AG08396 (cell line): ENCODE results near the gene NAPG.
A peak's percentile ranks its signal among the peaks of the same experiment; 100 is the strongest.
"Not testable (repeated sequence)": the region's sequence is repeated elsewhere in the genome, so short reads cannot be mapped to it uniquely, and the experiment has no call there.

Experiments
- DNase-seq: peaks from one replicate; pipeline ENCODE4 v3.0.0; 2012; ENCODE audit warnings: low spot score, mixed read lengths

Gene NAPG

GRCh38 chr18:10514082-10514481 lies 11.7 kb upstream of the NAPG start:
- no peak for DNase-seq

DNA sequence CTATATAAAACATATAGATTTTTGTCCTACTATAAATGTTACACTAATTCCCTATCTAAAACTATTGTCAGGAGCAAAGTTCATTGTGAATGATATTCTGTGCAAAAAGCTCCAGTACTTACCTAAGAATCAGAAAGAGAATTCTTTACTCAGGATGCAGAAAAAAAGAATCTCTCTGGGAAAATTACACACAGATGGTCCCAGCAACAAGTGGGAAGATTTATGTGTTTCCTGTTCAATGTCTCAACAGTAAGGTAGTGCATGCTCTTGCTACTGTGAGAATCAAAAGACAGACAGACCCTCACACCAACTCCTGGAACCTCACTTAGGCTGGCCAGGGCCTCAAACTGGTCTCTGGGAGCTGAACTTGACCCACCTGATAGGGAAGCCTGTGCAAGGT lies 11.2 kb upstream of the NAPG start:
- no peak for DNase-seq

DNA sequence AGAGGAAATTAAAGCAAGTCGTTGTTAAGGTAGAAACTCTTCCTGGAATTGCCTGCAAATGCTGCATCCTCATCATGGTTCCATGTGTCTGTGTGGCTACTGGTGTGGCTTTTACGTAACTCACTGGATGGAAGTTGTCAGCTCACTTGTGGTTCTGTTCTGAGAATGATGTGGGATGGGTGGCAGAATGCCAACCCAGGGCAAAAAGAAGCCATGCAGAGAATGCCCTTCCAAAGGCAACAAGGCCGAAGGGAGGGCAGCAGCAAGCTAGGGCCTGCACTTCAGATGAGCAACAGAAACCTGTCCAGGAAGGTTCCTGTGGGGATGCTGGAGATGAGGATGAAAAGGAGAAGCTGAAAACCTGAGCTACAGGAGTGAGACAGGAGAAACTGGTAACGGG lies 10.4 kb upstream of the NAPG start:
- no peak for DNase-seq

DNA sequence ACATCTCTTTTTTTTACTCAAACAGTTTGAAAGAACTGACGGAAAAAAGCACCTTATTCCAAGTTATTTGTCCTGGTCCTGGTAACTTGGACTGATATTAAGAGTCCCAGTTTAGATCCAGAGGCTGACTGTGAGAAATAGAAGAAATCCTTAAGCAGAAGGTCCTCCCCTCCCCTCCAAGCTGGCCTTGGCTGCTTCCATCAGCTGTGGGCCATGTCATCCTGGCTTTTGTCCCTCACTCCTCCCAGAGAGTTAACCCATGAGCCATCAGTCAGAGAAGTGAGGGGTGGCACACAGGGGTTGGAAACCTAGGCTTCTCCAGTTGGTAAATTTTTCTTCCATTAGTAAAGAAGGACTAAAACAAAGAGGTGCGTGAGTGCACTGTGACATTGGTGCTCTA lies 9.7 kb upstream of the NAPG start:
- no peak for DNase-seq

DNA sequence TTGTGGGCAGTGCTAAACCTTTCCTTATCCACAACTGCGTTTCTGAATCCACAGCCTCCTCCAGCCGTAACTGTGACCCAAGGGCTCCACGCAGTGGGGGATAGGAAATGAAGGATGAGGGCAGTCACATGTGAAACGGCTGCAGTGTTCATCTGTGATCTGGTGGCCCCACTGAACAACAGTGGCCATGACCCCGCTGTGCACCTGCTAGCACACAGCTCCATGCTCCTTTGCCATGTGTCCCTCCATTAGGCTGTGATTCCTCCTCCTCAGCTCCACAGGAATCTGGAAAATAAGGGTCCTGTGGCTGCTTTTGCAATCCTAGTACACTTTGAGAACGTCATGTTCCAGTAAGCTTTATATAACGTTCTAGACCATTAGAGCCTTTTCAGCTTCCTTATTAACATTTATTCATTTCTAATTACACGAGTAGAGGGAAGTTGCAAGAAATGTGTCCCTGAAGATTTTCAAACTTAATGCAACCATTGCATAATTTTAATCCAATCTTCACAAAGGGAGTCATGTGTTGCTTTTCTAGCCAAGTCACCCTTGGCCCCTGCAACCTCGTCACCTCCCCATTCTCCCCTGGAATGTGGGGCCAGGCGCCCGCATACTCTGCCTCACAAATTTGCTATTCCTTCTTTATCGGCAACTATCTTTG lies 7.1 kb upstream of the NAPG start:
- DNase-seq, result peak; percentile 65

- peak; percentile 38 for DNase-seq
Measured at GRCh38 chr18:10519366-10519765, 6.5 kb upstream of the NAPG start.

DNA sequence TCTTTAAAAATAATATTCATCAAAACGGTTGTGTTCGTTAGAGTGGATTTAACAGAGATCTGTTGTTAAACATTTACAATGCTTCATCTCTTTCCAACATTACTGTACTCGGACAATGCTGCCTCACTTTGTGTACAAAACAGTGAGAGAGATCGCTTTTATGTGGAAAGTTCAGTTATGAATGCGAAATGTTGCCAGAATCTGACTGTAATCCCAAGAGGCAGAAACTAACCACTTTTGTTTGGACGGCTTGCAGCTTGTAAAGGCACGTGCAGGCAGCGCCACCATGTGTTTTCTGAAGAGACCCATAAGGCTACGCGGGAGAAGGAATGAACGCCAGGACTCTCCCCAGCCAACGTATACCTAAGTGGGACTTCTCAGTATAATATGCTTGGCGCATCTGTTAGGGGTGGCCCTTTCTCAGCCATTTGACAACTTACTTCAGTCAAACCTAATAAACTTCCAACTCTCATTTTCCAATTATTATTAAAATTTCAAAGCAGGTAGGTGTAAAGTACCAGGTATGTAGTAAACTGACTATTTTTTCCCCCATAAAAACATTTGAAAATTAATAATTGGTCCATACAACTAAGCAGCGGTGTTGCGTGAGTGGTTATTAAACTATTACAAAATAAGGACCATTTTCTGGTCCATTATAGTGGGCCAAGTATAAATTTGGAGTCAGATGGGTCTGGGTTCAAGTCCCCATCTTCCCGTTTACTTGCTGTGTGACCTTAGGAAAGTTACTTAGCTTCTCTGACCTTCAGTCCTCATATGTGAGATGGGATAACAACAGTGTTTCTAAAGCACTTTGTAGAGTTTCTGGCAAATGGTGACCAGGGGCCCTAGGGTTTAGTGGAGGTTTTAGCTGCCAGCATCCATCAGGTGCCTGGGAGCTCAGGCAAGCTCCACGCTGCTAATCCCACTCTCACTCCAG lies 5.6 kb upstream of the NAPG start:
- peak; percentile 82 for DNase-seq

DNA sequence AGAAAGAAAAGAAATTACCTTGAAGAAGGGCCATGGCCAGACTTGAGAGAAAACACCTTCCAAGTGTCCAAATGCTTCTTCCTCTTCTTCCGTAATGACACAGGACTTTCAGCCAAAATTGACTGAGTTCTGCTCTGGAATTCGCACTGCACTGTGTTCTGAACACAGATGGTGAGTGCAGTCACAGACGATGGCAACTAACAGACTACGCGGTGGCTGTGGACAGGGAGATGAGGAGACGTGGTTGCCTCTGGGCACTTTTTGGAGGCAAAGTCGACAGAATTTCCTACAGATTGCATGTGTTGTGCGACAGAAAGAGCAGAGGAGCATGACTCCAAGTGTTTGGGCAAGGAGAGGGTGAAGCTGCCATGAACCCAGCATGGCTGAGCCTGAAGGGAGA lies 4.3 kb upstream of the NAPG start:
- no peak for DNase-seq

- DNase-seq, result no peak
Measured at GRCh38 chr18:10522574-10522973, 3.3 kb upstream of the NAPG start.

GRCh38 chr18:10523544-10523943 lies 2.3 kb upstream of the NAPG start:
- no peak for DNase-seq

- DNase-seq, result no peak
Measured at GRCh38 chr18:10524507-10525370, 1.1 kb upstream of the NAPG start.

GRCh38 chr18:10525371-10525691 lies 496 bp upstream of the NAPG start:
- no peak for DNase-seq

GRCh38 chr18:10526561-10526949 lies 728 bp downstream of the NAPG start:
- no peak for DNase-seq

DNA sequence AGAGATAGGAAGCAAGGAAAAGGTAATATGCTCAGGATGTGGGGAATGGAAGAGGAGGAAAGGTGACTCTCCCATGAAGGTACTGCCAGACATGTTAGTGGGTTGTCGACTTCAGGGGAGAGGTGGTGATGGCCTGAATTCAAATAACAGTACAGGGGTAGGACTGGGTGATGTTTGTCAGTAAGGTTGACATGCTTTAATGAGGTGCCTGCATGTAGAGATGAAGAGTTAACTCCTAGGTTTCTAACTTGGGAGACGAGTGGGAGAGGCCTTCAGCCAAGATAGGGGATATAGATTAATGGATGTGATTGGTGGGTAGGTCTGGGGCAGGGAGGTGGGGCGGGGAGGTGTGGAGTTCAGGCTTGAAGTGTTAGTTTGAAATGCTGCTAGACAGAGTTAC lies 2.6 kb downstream of the NAPG start:
- no peak for DNase-seq

GRCh38 chr18:10530002-10530401 lies 4.2 kb downstream of the NAPG start:
- DNase-seq, result no peak

DNA sequence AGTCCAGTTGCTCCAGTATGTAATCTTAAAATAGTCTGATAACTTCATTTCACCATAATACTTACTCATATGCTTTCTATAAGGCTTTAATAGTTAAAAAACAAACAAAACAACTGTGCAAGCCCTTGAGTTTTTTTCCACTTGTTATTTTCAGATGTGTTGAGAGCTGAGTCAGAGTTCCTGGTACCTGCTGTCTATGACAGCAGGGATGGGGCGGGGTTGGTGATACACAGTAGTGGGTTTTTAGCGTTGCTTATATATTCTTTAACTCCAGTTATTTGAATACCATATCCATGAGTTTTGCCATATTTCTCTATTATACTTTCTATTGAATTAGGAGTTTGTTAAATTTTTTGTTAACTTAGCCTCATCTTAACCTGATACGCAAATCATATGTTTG lies 5.0 kb downstream of the NAPG start:
- DNase-seq, result no peak

DNA sequence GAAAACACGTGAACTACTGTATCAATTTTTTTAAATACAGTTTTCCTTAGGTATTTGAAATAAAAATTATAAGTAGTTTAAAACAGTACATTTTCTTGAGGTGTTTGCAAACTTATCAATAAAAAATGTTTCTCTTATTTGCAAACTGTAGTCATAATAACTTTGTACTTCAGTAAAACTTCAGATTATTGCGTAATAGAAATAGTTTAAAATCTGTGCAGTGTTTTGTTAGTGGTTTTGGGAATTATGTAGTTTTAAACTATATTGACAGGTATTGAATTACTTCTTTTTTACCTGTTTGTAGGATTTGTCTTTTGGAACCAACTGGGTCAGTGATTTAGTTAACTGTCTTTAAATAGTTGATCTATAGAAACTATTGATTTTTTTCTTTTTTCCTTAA lies 7.3 kb downstream of the NAPG start:
- no peak for DNase-seq

GRCh38 chr18:10536280-10536679 lies 10.5 kb downstream of the NAPG start:
- DNase-seq, result no peak

- no peak for DNase-seq
Measured at GRCh38 chr18:10537765-10538164, 11.9 kb downstream of the NAPG start.

- DNase-seq, result not testable (repeated sequence)
Measured at GRCh38 chr18:10539124-10539523, 13.3 kb downstream of the NAPG start.

DNA sequence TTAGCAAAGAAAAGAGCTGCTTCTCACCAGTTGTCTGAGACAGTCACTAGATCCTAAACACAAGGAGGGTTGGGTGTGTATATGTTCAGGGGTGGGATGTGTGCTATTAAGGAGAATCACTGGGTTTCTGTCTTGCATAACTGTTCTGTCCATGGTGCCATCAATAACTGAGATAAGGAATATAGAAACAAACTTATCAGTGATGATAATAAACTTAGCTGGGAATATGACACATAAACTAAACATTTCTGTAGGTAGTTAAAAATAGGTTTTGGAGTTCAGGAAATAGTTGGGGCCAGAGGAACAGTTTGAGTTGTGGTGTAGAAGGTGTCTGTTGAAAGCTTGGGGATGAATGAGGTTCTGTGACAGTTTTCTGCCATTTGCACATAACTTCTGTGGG lies 17.4 kb downstream of the NAPG start:
- no peak for DNase-seq

DNA sequence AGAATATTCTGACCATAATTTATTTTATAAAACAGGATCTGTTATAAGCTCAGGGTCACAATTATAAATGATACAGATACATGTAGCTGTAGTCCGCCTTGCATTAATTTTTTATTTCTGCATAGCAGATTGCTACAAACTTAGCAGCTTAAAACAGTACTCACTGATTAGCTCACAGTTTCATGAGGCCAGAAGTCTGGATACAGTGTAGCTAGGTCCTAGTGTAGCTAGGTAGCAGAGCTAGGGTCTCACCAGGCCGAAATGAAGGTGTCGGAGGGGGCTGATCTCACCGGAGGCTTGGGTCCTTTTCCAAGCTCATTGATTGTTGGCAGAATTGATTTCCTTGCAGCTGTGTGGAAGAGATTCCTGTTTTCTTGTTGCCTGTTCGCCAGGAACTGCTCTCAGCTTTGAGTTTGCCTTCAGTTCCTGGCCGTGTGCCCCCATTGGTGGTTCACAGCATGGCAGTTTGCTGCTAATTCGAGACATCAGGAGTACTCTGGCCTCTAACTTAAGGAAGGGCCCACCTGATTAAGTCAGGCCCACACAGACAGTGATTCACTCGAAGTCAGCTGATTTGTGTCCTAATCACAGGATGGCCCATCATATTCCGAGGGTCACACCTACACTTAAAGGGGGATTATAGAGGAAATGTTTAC lies 18.4 kb downstream of the NAPG start:
- no peak for DNase-seq
